ENCODE data around the gene STUB1.

Gene STUB1

GRCh38 chr16:711548-712320, 31.5 kb downstream of the STUB1 start:
- DNase-seq (ENCODE audit: low read depth in 3 of 3): peak; percentile 51 to 79 (median 71)

GRCh38 chr16:712740-713250, 32.6 kb downstream of the STUB1 start:
- peak in 1 of 3 experiments; percentile 63 for DNase-seq (ENCODE audit: low read depth in 3 of 3)

GRCh38 chr16:714079-714478, 33.9 kb downstream of the STUB1 start:
- DNase-seq (ENCODE audit: low read depth in 3 of 3): no peak

GRCh38 chr16:714558-715476, 34.6 kb downstream of the STUB1 start, which contains the start of gene METRN:
TSS of gene METRN (plus strand) at chr16:715118. CDS start at chr16:715290, 172 bp downstream.
- peak; percentile 77 to 92 (median 85) for DNase-seq (ENCODE audit: low read depth in 3 of 3)

- no peak for DNase-seq (ENCODE audit: low read depth in 3 of 3)
Measured at GRCh38 chr16:715477-716199, 35.4 kb downstream of the STUB1 start.

- no peak for DNase-seq (ENCODE audit: low read depth in 3 of 3)
Measured at GRCh38 chr16:716200-716568, 36.0 kb downstream of the STUB1 start.

- no peak for DNase-seq (ENCODE audit: low read depth in 3 of 3)
Measured at GRCh38 chr16:716768-717325, 36.6 kb downstream of the STUB1 start.

GRCh38 chr16:717450-718245, 37.4 kb downstream of the STUB1 start:
- no peak for DNase-seq (ENCODE audit: low read depth in 3 of 3)

GRCh38 chr16:718389-718788, 38.2 kb downstream of the STUB1 start:
- no peak for DNase-seq (ENCODE audit: low read depth in 3 of 3)

GRCh38 chr16:718922-719321, 38.7 kb downstream of the STUB1 start:
- DNase-seq (ENCODE audit: low read depth in 3 of 3): no peak

- DNase-seq (ENCODE audit: low read depth in 3 of 3): no peak
Measured at GRCh38 chr16:719815-720446, 39.7 kb downstream of the STUB1 start.

- peak in 1 of 3 experiments; percentile 70 for DNase-seq (ENCODE audit: low read depth in 3 of 3)
Measured at GRCh38 chr16:720447-720989, 40.3 kb downstream of the STUB1 start.

GRCh38 chr16:720990-721764, 41.0 kb downstream of the STUB1 start, which contains the start of gene ANTKMT:
TSS of gene ANTKMT (plus strand) at chr16:721146. CDS start at chr16:721275, 129 bp downstream.
- peak in 2 of 3 experiments; percentile 52 to 80 for DNase-seq (ENCODE audit: low read depth in 3 of 3)

- DNase-seq (ENCODE audit: low read depth in 3 of 3): no peak
Measured at GRCh38 chr16:721765-722540, 41.7 kb downstream of the STUB1 start.

GRCh38 chr16:722835-723633, 42.8 kb downstream of the STUB1 start:
- DNase-seq (ENCODE audit: low read depth in 3 of 3): no peak

GRCh38 chr16:723695-724094, 43.5 kb downstream of the STUB1 start:
- DNase-seq (ENCODE audit: low read depth in 3 of 3): no peak
